Retina (tissue), 1 donor: ENCODE measurements around the gene SASH3.
A peak's percentile ranks its signal among the peaks of the same experiment; 100 is the strongest.

ENCODE experiments used
- DNase-seq: peaks from one replicate; pipeline ENCODE4 v3.0.0-alpha.2; 2016

The SASH3 gene

GRCh38 chrX:129818123-129818522, 38.4 kb downstream of the SASH3 start:
- no peak for DNase-seq

GRCh38 chrX:129823115-129823514, 43.4 kb downstream of the SASH3 start:
- no peak for DNase-seq

GRCh38 chrX:129823522-129823921, 43.8 kb downstream of the SASH3 start:
- no peak for DNase-seq

GRCh38 chrX:129824620-129825019, 44.9 kb downstream of the SASH3 start:
- DNase-seq = no peak

GRCh38 chrX:129825746-129826505, 46.2 kb downstream of the SASH3 start:
- no peak for DNase-seq

- DNase-seq = no peak
Measured at GRCh38 chrX:129830494-129830893, 50.7 kb downstream of the SASH3 start.

GRCh38 chrX:129831091-129831885, 51.5 kb downstream of the SASH3 start:
- no peak for DNase-seq

- DNase-seq = no peak
Measured at GRCh38 chrX:129833153-129833990, 53.6 kb downstream of the SASH3 start.

- DNase-seq = no peak
Measured at GRCh38 chrX:129836827-129837226, 57.1 kb downstream of the SASH3 start.

- DNase-seq = no peak
Measured at GRCh38 chrX:129840344-129840743, 60.6 kb downstream of the SASH3 start.

GRCh38 chrX:129842510-129843208, 62.9 kb downstream of the SASH3 start:
- peak; percentile 35 for DNase-seq

GRCh38 chrX:129843209-129843458, 63.4 kb downstream of the SASH3 start:
- DNase-seq = no peak

GRCh38 chrX:129843459-129844306, 63.9 kb downstream of the SASH3 start, which contains the start of gene ZDHHC9:
TSS of gene ZDHHC9 (minus strand) at chrX:129843886. CDS start at chrX:129841945, 1,941 bp downstream.
- DNase-seq = peak; percentile 94
